Fibroblast of villous mesenchyme (primary cell): ENCODE measurements around the gene FKBP14. TPM values are rescaled to one million over a fixed set of nuclear protein-coding genes. Genes with fewer than 3 reads are reported as not detected.

Source experiments
- DNase-seq: peaks from one replicate; pipeline ENCODE4 v3.0.0-alpha.2; 2010; ENCODE audit warnings: low read depth
- H3K4me3 ChIP-seq: 2 replicates; pipeline ENCODE4 v1.5.1; 2011; ENCODE audit warnings: low read depth, mild to moderate bottlenecking, low read length
- total RNA-seq: library from RNA; depleted of rRNA; stranded (reverse); fragments of >200 nt; gene quantifications from 2 replicates; pipeline ENCODE4 v1.2.3, GENCODE V29; 2012
- TF ChIP-seq, protein P1 (sequence below): IDR thresholded peaks from 2 replicates; pipeline ENCODE4 v1.5.1; 2012; ENCODE audit warnings: low read depth, mild to moderate bottlenecking, low read length; ENCODE audit not compliant: insufficient read depth

The FKBP14 gene
- total RNA-seq, 1 donor = 66.9 TPM

DNA sequence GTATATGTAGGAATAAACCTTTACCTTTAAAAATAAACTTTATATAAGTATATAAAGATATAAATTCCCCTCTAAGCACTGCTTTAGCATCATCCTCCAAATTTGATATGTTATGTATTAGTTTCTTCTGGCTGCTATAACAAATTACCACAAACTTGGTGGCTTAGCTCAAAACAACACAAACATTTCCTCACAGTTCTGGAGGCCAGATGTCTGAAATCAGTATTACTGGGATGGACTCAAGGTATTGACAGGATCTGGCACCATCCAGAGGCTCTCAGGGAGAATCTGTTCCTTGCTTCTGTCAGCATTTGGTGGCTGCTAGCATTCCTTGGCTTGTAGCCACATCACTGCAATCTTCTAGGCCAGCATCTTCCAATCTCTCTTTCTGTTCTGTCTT, 30.2 kb downstream of the FKBP14 start:
- TF ChIP-seq, protein P1, sequence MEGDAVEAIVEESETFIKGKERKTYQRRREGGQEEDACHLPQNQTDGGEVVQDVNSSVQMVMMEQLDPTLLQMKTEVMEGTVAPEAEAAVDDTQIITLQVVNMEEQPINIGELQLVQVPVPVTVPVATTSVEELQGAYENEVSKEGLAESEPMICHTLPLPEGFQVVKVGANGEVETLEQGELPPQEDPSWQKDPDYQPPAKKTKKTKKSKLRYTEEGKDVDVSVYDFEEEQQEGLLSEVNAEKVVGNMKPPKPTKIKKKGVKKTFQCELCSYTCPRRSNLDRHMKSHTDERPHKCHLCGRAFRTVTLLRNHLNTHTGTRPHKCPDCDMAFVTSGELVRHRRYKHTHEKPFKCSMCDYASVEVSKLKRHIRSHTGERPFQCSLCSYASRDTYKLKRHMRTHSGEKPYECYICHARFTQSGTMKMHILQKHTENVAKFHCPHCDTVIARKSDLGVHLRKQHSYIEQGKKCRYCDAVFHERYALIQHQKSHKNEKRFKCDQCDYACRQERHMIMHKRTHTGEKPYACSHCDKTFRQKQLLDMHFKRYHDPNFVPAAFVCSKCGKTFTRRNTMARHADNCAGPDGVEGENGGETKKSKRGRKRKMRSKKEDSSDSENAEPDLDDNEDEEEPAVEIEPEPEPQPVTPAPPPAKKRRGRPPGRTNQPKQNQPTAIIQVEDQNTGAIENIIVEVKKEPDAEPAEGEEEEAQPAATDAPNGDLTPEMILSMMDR = no peak
- H3K4me3 ChIP-seq = no peak overlapping the region
- DNase-seq = no peak

DNA sequence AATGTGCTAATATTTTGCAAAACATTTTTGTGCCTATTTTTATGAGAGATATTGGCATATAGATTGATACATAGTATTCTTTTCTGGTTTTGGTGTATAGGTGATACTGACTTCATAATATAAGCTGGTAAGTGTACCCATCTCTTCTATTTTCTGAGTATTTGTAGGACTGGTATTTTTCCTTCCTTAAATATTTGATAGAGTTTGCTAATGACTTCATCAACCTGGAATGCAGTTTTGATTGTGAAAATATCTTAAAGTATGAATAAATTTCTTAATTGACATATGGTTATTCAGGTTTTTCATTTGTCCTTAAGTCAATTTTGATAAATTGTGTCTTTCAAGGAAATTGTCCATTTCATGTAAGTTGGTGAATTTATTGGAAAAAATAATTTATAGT, 30.9 kb downstream of the FKBP14 start:
- DNase-seq = no peak
- no peak overlapping the region for H3K4me3 ChIP-seq
- TF ChIP-seq, protein P1 = no peak

DNA sequence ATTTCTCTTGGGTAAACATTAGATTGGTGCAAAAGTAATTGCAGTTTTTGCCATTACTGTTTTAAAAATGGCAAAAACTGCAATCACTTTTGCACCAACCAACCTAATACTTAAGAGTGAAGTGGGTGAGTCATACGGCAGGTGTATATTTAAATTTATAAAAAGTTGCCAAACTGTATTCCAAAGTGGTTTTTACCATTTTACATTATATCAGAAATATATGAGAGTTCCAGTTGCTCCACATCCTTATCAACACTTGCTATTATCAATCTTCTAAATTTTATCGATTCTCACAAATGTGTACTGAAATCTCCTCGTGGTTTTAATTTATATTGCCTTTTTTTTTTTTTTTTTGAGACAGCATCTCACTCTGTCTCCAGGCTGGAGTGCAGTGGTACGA, 33.4 kb downstream of the FKBP14 start:
- no peak for DNase-seq
- TF ChIP-seq, protein P1 = no peak
- H3K4me3 ChIP-seq = no peak overlapping the region

DNA sequence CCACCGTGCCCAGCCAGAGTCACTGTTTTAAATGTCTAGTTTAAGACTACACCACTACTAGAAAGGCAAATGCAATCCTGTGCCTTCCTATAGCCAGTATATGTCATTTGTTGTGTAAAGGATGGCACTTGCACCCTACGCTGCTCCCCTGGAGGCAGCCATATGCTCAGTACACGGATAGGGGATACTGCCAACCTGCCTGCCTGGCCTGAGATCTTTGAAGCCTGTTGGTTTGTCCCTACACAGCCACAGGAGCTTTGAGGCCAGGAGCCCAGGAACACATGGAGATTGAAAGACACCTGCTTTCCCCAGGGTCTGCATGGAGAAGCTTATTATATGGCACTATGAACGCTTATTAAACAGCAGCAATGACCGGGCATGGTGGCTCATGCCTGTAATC, 34.6 kb downstream of the FKBP14 start:
- no peak overlapping the region for H3K4me3 ChIP-seq
- TF ChIP-seq, protein P1 = no peak
- DNase-seq = no peak

DNA sequence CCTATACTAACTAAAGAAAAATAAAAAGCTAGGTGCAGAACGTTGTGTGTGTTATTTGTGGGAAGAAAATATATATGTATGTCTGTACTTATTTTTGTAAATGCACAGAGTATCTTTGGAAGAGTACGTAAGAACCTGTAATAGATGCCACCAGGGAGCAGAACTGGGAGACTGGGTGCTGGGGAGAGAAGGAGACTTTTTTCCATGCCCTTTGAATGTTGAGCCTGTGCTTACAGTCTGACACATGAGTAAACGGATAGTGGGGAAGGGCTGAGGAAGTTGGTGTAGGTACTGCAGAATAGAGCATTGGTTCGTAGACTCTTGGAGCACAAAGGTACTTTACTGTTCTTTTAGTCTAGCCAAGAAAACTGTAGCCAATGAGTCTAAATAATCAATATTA, 35.6 kb downstream of the FKBP14 start:
- TF ChIP-seq, protein P1 = no peak
- DNase-seq = no peak
- H3K4me3 ChIP-seq = no peak overlapping the region

DNA sequence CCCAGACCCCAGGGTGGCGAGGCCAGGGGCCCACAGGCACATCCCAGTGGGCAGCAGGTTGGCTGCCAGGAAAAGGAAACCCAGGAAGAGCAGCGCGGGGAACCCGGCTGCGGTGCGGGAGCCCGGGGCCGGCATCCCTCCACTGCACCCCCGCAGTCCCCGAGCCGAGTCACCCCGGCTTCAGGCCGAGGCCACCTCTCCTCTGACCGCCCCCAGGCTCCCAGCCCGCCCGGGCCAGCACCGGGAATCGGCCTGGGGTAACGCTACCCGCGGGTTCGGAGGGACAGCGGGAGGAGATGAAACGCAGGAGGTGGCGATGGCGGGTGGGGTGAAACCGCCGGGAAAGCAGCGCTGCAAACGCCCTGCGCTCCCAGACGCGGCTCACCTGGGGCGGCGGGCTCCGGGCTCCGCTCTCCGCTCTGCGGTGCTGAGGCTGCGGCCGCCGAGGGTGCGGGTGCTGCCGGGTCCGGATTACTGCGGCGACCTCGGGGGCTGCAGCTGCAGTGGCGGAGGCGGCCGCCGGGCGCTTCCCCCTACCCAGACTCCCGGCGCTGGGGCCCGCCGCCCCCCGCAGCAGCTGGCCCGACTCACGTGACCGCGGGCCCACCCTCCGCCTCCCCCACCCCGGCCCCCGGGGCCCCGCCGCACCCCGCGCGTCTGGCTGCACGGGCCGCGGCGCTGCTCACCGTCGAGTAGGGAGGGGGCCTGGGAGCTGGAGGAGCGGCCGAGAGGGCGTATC, 37.1 kb downstream of the FKBP14 start, which contains the start of gene SCRN1:
TSS of gene SCRN1 (minus strand) at position 545 of the 739 bp plus-strand sequence. CDS start 20,734 bp downstream, outside the sequence.
- TF ChIP-seq, protein P1 = no peak
- peak; percentile 34 for DNase-seq
- H3K4me3 ChIP-seq = peak within 1 kb of the TSS; percentile 89
